Breast epithelium (tissue), 4 donors: ENCODE data around the gene CMTM8. TPM values are rescaled to one million over a fixed set of nuclear protein-coding genes. Genes with fewer than 3 reads are reported as not detected.
"Not testable (repeated sequence)": the region's sequence is repeated elsewhere in the genome, so short reads cannot be mapped to it uniquely, and the experiment has no call there.

ENCODE experiments used
- DNase-seq, 2 donors: peaks; one replicate each; pipeline ENCODE4 v3.0.0-alpha.2; 2019; ENCODE audit warnings: low spot score in 2 of 2
- H3K27ac ChIP-seq, 2 donors: fragments of 200-600 bp; sonication (generic) in 1 of 2; one replicate each; pipeline ENCODE4 v1.5.1; 2016 to 2019; ENCODE audit warnings: mild to moderate bottlenecking in 1 of 2
- H3K27me3 ChIP-seq, 2 donors: fragments of 200-600 bp; sonication (generic) in 1 of 2; one replicate each; pipeline versions ENCODE4 v1.5.1 to v1.6.0; 2017 to 2019; ENCODE audit warnings: control low read depth in 1 of 2, mild to moderate bottlenecking in 1 of 2
- H3K36me3 ChIP-seq: fragments of 200-600 bp; one replicate; pipeline ENCODE4 v1.5.1; 2019
- H3K4me1 ChIP-seq, 2 donors: fragments of 200-600 bp; sonication (generic); one replicate each; pipeline ENCODE4 v1.5.1; 2016 to 2019; ENCODE audit warnings: control low read depth in 1 of 2
- H3K4me3 ChIP-seq, 3 donors: fragments of 200-600 bp; sonication (generic); 1 replicate in 2 of 3; 2 replicates in 1 of 3; pipeline ENCODE4 v1.5.1; 2016 to 2019; ENCODE audit warnings: mild to moderate bottlenecking in 3 of 3, moderate library complexity in 2 of 3
- H3K9me3 ChIP-seq, 2 donors: fragments of 200-600 bp; sonication (generic) in 1 of 2; one replicate each; pipeline ENCODE4 v1.5.1; 2016 to 2019; ENCODE audit warnings: control low read depth in 1 of 2
- CTCF ChIP-seq, 3 donors: fragments of 450-650 bp; IDR thresholded peaks; one replicate each; pipeline ENCODE4 v1.5.1; 2016 to 2017; ENCODE audit warnings: antibody characterized with exemption in 3 of 3, mild to moderate bottlenecking in 3 of 3, moderate library complexity in 3 of 3
- POLR2A ChIP-seq: fragments of 450-650 bp; IDR thresholded peaks from one replicate; pipeline ENCODE4 v1.6.1; 2016; ENCODE audit warnings: antibody characterized with exemption, mild to moderate bottlenecking, moderate library complexity
- POLR2AphosphoS5 ChIP-seq, 3 donors: sonication (generic); formaldehyde crosslinking; IDR thresholded peaks; one replicate each; pipeline ENCODE4 v1.6.1; 2017; ENCODE audit warnings: antibody characterized with exemption in 3 of 3
- intact Hi-C: fragments of 100-400 bp; cut with DNase I; formaldehyde crosslinking; loops from one replicate; pipeline ENCODE4 v1.15.1; 2023; ENCODE audit warnings: low total_unique reads
- total RNA-seq, 3 donors: library from RNA; depleted of rRNA; stranded (reverse); fragments of >200 nt; gene quantifications; one replicate each; pipeline ENCODE4 v1.1.0, GENCODE V29; 2016

Gene CMTM8
- total RNA-seq, 3 donors from 2014 or later, result 4.2 to 24.7 (median 19.3) TPM

- Histone ChIP-seq H3K4me1 (no peaks in the 10 kb centered on the region), H3K9me3 (no peaks in the 10 kb centered on the region), H3K36me3 (no peaks in the 10 kb centered on the region), H3K27ac (no peak overlapping the region), H3K4me3 (no peak overlapping the region), H3K27me3 (no peaks in the 10 kb centered on the region)
- no peak for TF ChIP-seq POLR2A
- no peak for TF ChIP-seq CTCF (IDR thresholded peaks at IDR 0.05)
- TF ChIP-seq POLR2AphosphoS5 (IDR thresholded peaks at IDR 0.05), result no peak
- intact Hi-C loops, result no loop called here
- no peak for DNase-seq
Observed at GRCh38 chr3:32226875-32227500, 11.5 kb upstream of the CMTM8 start.

- not testable (repeated sequence) for H3K27ac ChIP-seq
Observed at GRCh38 chr3:32228743-32229142, 9.7 kb upstream of the CMTM8 start.

GRCh38 chr3:32229565-32229964 lies 8.9 kb upstream of the CMTM8 start:
- Histone ChIP-seq H3K9me3 (no peaks in the 10 kb centered on the region), H3K27ac (no peak overlapping the region), H3K4me3 (no peak overlapping the region), H3K4me1 (no peaks in the 10 kb centered on the region), H3K36me3 (no peaks in the 10 kb centered on the region), H3K27me3 (no peaks in the 10 kb centered on the region)
- intact Hi-C loops, result no loop called here
- no peak for DNase-seq
- no peak for TF ChIP-seq POLR2A
- no peak for TF ChIP-seq POLR2AphosphoS5 (IDR thresholded peaks at IDR 0.05)
- TF ChIP-seq CTCF (IDR thresholded peaks at IDR 0.05), result no peak

More at GRCh38 chr3:32228743-32229142, 9.7 kb upstream of the CMTM8 start:
- intact Hi-C loops, H3K27me3 ChIP-seq, DNase-seq, H3K36me3 ChIP-seq, H3K4me1 ChIP-seq, H3K4me3 ChIP-seq, H3K9me3 ChIP-seq: not testable (repeated sequence)

- no peak for DNase-seq
- Histone ChIP-seq H3K4me3 (no peak overlapping the region), H3K27me3 (no peaks in the 10 kb centered on the region), H3K9me3 (peaks cover 5 to 7% of the 10 kb centered on the region in 2 donors), H3K27ac (no peak overlapping the region), H3K4me1 (no peaks in the 10 kb centered on the region), H3K36me3 (no peaks in the 10 kb centered on the region)
- no peak for TF ChIP-seq POLR2A
- no peak for TF ChIP-seq POLR2AphosphoS5 (IDR thresholded peaks at IDR 0.05)
- no peak for TF ChIP-seq CTCF (IDR thresholded peaks at IDR 0.05)
- intact Hi-C loops, result no loop called here
Observed at GRCh38 chr3:32236377-32236776, 2.1 kb upstream of the CMTM8 start.

GRCh38 chr3:32237670-32238452 lies 619 bp upstream of the CMTM8 start:
- no peak for DNase-seq
- H3K27ac ChIP-seq, result peak overlapping the region; percentile 87 to 91
- H3K36me3 ChIP-seq, result no peaks in the 10 kb centered on the region

More at GRCh38 chr3:32237670-32238452, 619 bp upstream of the CMTM8 start:
- Histone ChIP-seq H3K4me1 (no peaks in the 10 kb centered on the region), H3K4me3 (peak overlapping the region; percentile 57 to 87 (median 86)), H3K27me3 (no peaks in the 10 kb centered on the region), H3K9me3 (peaks cover 5 to 7% of the 10 kb centered on the region in 2 donors)
- TF ChIP-seq POLR2AphosphoS5 (IDR thresholded peaks at IDR 0.05) (no peak), POLR2A (no peak), CTCF (IDR thresholded peaks at IDR 0.05) (no peak)
- intact Hi-C loops, result no loop called here
